OCI-LY1 (cell line): ENCODE data around the gene SV2B.

ENCODE experiments used
- EZH2 ChIP-seq: fragments of 200-600 bp; sonication (generic), shearing (Covaris generic); IDR thresholded peaks from 2 replicates; pipeline ENCODE4 v1.8.0; 2017; ENCODE audit warnings: borderline replicate concordance, mixed run types, mild to moderate bottlenecking, antibody characterized with exemption, low read length, moderate library complexity, mixed read lengths
- TF ChIP-seq, protein P1 (sequence below): fragments of 200-600 bp; sonication (generic), shearing (Covaris generic); IDR thresholded peaks from 2 replicates; pipeline ENCODE4 v1.5.1; 2017; ENCODE audit warnings: mild to moderate bottlenecking, antibody characterized with exemption, low read length, moderate library complexity, mixed read lengths

DNA sequence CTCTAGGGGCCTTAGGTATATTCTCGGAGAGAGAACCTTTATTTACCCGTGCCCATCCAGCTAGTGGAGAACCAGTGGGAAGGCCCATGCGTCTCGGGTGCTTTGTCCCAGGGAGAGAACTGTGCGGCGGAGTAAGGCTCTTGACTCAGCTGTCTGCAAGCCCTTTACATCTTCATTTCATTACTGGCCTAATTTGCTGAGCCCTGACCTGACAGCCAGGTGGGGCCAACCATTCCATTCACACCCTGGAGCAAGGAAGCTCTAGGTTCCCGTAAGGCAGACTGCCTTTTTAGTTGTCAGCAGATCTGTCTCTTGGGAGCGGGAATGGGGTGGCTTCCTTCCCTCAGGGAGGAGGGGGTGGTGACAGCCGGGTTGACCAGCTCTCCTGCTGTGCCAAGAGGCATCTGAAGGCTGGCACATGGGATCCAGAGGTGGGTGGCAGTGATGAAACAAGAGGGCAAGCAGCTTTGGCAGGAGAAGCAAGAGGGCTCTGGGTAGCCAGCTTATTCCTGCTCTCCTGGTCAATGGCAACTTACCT lies 36.4 kb downstream of the SV2B start:
- no peak for TF ChIP-seq EZH2
- TF ChIP-seq, protein P1, sequence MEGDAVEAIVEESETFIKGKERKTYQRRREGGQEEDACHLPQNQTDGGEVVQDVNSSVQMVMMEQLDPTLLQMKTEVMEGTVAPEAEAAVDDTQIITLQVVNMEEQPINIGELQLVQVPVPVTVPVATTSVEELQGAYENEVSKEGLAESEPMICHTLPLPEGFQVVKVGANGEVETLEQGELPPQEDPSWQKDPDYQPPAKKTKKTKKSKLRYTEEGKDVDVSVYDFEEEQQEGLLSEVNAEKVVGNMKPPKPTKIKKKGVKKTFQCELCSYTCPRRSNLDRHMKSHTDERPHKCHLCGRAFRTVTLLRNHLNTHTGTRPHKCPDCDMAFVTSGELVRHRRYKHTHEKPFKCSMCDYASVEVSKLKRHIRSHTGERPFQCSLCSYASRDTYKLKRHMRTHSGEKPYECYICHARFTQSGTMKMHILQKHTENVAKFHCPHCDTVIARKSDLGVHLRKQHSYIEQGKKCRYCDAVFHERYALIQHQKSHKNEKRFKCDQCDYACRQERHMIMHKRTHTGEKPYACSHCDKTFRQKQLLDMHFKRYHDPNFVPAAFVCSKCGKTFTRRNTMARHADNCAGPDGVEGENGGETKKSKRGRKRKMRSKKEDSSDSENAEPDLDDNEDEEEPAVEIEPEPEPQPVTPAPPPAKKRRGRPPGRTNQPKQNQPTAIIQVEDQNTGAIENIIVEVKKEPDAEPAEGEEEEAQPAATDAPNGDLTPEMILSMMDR, result no peak
